ENCODE data around the gene KDM8. TPM values are rescaled to one million over a fixed set of nuclear protein-coding genes. Genes with fewer than 3 reads are reported as not detected.

KDM8 gene
- total and polyA plus RNA-seq, 4 donors, result 2.6 to 7.0 (median 4.7) TPM

DNA sequence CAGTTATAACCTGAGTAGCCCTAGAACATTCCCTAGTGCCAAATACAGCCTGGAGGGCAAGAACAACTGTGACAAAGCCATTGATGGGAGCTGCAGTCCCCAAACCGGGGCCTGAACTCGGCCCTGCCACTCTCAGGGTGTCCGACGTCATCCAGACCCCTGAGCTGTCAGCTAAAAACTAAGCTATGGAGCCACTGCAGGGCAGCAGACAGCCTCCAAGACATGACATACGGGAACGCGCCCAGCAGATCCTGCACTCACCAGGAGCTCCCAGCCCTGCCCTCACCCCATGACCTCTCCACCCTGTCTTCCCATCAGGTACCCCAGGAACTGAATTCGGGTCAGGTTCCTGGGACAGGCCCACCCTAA lies 28.4 kb downstream of the KDM8 start:
- Histone ChIP-seq H3K27me3 (ENCODE audit: control insufficient read depth in 3 of 3, insufficient read depth in 3 of 3, low read length in 2 of 3) (no peaks in the 10 kb centered on the region), H3K4me3 (no peak overlapping the region), H3K27ac (ENCODE audit: low read depth in 1 of 2, low read length in 1 of 2) (no peak overlapping the region), H3K36me3 (ENCODE audit: control insufficient read depth in 4 of 4, insufficient read depth in 4 of 4, low read length in 4 of 4) (peaks cover 0 to 23% (median 13%) of the 10 kb centered on the region in 4 donors), H3K4me1 (ENCODE audit: control insufficient read depth in 5 of 5, insufficient read depth in 5 of 5, low read length in 5 of 5) (peaks cover 0 to 17% (median 11%) of the 10 kb centered on the region in 5 donors), H3K9ac (ENCODE audit: insufficient read depth in 1 of 2, low read length in 2 of 2) (no peak overlapping the region), H3K9me3 (ENCODE audit: control insufficient read depth in 4 of 4, insufficient read depth in 3 of 4, low read length in 3 of 4) (no peaks in the 10 kb centered on the region)
- no peak for DNase-seq
- TF ChIP-seq, protein P1, sequence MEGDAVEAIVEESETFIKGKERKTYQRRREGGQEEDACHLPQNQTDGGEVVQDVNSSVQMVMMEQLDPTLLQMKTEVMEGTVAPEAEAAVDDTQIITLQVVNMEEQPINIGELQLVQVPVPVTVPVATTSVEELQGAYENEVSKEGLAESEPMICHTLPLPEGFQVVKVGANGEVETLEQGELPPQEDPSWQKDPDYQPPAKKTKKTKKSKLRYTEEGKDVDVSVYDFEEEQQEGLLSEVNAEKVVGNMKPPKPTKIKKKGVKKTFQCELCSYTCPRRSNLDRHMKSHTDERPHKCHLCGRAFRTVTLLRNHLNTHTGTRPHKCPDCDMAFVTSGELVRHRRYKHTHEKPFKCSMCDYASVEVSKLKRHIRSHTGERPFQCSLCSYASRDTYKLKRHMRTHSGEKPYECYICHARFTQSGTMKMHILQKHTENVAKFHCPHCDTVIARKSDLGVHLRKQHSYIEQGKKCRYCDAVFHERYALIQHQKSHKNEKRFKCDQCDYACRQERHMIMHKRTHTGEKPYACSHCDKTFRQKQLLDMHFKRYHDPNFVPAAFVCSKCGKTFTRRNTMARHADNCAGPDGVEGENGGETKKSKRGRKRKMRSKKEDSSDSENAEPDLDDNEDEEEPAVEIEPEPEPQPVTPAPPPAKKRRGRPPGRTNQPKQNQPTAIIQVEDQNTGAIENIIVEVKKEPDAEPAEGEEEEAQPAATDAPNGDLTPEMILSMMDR (IDR thresholded peaks at IDR 0.05; ENCODE audit: control extremely low read depth, extremely low read depth), result no peak
- 65 to 77% methylated on average over 8 of the region's 8 CpGs for WGBS, 2 donors
- no peak for ATAC-seq (ENCODE audit: insufficient read depth, low FRiP score)

DNA sequence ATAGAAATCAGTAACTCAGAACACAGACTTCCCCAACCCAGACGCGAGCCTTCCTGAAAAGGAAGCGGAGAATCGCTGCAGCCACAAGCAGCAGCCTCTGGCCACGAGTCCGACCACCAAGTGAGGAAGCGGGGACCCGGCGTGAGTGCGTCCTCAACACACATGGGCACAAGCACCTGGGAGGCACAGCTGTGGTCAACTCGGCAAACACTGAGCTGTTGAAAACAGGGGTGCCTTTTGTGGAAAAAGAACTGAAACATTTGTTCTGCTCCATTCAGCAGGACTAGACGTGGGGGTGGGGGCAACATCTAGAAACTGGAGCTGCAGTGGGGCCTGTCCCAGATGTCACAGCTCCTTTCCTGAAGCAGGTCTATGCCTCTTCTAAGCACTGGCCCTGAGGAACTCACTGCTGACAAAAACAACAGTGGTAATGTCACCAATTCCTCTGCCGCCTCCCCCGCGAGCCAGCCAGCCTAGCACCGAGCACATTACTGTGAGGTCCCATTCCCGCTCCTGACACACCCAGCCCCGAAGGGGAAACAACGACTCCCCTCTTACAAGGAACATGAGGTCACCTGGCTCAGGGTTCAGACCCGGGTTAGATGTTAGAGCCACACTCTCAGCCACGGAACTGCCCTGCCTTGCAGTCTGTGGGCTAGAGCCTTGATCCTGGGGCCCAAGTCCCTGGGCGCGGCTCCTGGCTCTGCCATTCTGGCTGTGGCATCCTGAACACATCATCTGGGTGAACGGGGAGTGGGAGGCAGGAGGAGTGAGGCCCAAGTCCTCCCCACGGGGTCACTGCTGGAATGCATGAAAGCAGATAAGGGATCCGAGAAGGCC lies 29.0 kb downstream of the KDM8 start:
- no peak overlapping the region for H3K4me3 ChIP-seq
- no peak overlapping the region for H3K9ac ChIP-seq (ENCODE audit: insufficient read depth in 1 of 2, low read length in 2 of 2)
- H3K9me3 ChIP-seq (ENCODE audit: control insufficient read depth in 4 of 4, insufficient read depth in 3 of 4, low read length in 3 of 4), result no peaks in the 10 kb centered on the region
- TF ChIP-seq, protein P1 (IDR thresholded peaks at IDR 0.05; ENCODE audit: control extremely low read depth, extremely low read depth), result no peak
- peak overlapping the region in 1 of 2 donors; percentile 32 for H3K27ac ChIP-seq (ENCODE audit: low read depth in 1 of 2, low read length in 1 of 2)
- WGBS, 2 donors, result 59 to 72% methylated on average over 26 of the region's 26 CpGs
- H3K27me3 ChIP-seq (ENCODE audit: control insufficient read depth in 3 of 3, insufficient read depth in 3 of 3, low read length in 2 of 3), result no peaks in the 10 kb centered on the region
- DNase-seq (peak in 1 of 3 donors; percentile 11), ATAC-seq (ENCODE audit: insufficient read depth, low FRiP score) (no peak)
- H3K36me3 ChIP-seq (ENCODE audit: control insufficient read depth in 4 of 4, insufficient read depth in 4 of 4, low read length in 4 of 4), result peaks cover 0 to 21% (median 13%) of the 10 kb centered on the region in 4 donors
- peaks cover 0 to 22% (median 16%) of the 10 kb centered on the region in 5 donors for H3K4me1 ChIP-seq (ENCODE audit: control insufficient read depth in 5 of 5, insufficient read depth in 5 of 5, low read length in 5 of 5)

DNA sequence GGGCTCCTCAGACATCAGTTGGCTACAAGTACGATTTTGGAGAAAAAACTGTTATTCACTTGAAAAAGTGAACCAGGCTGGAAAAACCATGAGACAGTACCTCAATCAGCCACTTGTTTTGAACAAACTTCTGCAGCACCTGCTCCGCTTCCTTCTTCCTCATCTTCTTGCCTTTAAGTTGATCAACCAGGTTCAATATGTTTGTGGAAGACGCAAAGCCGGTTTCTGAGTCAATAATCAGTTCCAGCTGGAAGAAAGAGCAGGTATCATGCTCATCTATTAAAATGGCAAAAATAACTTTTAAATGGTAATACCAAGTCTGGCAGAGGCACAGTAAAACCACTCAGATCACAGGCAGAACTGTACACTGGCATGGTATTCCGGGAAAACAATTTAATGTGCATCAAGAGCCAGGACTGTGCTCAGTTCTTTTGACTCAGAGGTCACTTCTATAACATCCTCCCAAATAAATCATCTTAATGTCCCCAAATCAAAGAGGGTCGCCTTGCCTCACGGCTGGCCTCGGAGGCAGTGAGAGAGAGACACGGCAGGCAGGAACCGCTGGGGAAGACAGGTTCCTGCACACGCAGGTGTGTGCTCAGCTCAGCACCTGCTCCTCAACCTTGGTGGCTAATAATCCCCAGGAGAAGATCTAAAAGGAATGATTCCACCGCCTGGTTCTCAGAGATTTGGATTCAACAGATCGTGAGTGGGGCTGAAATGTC lies 29.7 kb downstream of the KDM8 start:
- H3K9ac ChIP-seq (ENCODE audit: insufficient read depth in 1 of 2, low read length in 2 of 2), result no peak overlapping the region
- DNase-seq (peak in 1 of 3 donors; percentile 0), ATAC-seq (ENCODE audit: insufficient read depth, low FRiP score) (no peak)
- peak overlapping the region in 1 of 2 donors; percentile 1 for H3K27ac ChIP-seq (ENCODE audit: low read depth in 1 of 2, low read length in 1 of 2)
- H3K27me3 ChIP-seq (ENCODE audit: control insufficient read depth in 3 of 3, insufficient read depth in 3 of 3, low read length in 2 of 3), result no peaks in the 10 kb centered on the region
- no peak overlapping the region for H3K4me3 ChIP-seq
- no peaks in the 10 kb centered on the region for H3K9me3 ChIP-seq (ENCODE audit: control insufficient read depth in 4 of 4, insufficient read depth in 3 of 4, low read length in 3 of 4)
- TF ChIP-seq, protein P1 (IDR thresholded peaks at IDR 0.05; ENCODE audit: control extremely low read depth, extremely low read depth), result no peak
- WGBS, 2 donors, result 91% methylated on average over 13 of the region's 13 CpGs
- peaks cover 0 to 30% (median 18%) of the 10 kb centered on the region in 5 donors for H3K4me1 ChIP-seq (ENCODE audit: control insufficient read depth in 5 of 5, insufficient read depth in 5 of 5, low read length in 5 of 5)
- H3K36me3 ChIP-seq (ENCODE audit: control insufficient read depth in 4 of 4, insufficient read depth in 4 of 4, low read length in 4 of 4), result peaks cover 0 to 21% (median 13%) of the 10 kb centered on the region in 4 donors
